HG03064 (cell line): Measurements from ENCODE around the gene TBL2.
"Not testable (repeated sequence)": the region's sequence is repeated elsewhere in the genome, so short reads cannot be mapped to it uniquely, and the experiment has no call there.

Experiments
- ATAC-seq: cut with Tn5 transposase; IDR thresholded peaks from one replicate; pipeline ENCODE4 v1.9.1; 2021; ENCODE audit warnings: low read depth; ENCODE audit not compliant: unreplicated experiment

Gene TBL2

DNA sequence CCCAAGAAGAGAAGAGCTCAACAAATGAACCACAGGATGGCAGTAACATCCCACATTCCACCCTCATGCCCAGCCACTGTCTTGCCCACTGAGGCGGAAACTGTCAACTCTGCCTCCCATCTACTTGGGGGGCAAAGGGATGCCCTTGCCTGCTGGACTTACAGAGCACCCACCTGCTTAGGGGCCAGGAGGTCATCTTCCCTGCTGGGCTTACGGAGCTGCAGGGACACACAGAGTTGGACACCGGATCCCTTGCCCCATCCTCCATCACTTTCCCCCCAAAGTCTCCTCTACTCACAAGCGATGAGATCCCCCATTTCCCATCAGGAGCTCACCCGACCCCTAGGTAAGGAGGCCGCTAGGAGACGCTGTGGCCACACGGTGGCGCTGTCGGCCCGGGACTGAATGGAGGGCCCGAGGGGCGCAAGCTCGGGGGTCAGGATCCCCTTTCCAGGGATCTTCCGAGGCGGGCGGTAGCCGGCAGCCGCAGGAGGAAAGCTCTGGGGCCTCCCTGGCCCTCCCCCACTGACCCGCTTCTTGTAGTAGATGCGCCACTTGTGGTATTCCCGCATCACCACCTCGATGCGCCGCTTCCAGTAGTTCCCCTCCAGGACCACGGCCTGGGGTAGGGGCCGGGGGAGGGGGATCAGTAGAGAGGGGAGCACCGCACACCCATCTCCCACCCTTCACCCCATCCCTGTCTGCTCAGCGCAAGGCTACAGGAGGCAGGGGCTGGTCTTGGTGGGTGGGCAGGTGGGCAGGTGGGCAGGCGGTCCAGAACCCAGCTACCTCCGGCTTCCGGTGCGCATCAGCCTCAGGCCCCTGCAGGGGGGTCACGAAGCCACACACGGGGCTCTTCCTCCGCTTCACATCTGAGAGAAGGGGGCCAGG is 28.7 kb upstream of the TBL2 start:
- no peak for ATAC-seq

DNA sequence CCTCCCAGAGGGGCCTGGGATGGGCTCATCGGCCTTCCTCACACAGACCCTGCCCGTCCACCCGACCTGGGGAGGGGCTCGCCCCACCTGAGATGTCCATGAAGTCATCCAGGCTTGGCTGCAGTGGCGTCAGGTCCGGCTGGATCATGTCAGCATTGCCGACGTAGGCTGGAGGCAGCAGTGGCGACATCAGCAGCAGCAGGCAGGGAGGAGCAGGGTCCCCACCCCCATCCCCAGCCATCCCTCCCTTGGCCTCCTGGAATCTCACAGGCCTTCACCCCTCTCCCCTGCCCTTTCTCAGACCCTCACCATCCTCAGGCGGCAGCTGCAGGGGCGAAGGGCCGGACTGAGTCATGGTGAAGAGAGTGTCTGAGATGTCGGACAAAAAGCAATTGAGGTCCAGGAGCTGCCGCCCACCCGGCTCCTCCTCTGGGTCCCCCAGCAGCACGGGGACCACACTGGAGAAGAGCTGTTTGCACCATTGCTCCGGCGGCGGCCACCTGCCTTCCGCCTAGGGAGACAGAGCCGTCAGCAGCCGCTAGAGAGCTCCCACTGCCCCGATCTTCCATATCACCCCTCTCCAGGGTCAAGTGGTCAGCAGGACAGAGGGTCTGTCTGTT is 27.3 kb upstream of the TBL2 start:
- no peak for ATAC-seq

DNA sequence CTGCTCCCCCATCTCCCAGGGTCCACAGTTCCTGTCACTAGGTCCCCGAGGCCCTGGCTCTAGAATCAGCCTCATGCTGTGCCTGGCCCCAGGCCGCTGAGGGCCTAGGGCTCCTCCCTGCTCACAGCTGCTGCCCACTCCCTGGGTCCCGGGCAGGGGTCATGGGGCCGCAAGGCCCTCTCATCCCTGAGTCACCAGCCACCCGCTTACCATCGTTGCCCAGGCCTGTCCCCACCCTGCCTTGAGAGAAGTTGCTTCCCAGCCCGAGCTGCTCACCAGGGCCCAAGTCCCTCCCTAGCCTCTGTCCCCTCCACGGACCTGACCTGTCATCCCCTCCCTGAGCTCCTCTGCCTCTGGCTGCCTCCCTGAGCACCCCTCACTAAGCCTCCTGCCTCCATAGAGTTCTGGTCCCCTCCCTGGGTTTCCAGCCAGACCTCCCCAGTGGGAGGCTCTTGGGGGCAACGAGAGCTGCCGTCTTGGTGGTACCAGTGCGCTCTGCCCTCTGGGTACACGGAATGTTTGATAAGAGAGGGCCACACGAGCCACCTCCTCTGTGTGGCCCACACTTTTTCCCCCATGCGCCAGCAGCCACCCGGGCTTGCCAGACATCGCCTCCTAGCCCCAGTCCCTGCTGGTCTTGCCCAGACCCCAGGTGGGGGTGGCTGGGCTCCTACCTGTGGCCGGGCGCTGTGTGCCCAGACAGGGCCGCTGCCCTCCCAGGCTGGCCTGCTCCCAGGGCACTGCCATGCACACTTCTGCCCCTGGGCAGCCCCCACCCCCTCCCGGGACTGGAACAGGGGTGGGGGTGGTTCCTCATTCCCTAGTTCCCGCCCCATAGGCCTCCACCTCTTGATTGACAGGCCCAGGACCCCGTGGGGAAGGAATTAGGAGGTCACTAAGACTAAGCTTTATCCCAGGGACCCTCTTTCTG is 24.6 kb upstream of the TBL2 start:
- ATAC-seq = no peak

DNA sequence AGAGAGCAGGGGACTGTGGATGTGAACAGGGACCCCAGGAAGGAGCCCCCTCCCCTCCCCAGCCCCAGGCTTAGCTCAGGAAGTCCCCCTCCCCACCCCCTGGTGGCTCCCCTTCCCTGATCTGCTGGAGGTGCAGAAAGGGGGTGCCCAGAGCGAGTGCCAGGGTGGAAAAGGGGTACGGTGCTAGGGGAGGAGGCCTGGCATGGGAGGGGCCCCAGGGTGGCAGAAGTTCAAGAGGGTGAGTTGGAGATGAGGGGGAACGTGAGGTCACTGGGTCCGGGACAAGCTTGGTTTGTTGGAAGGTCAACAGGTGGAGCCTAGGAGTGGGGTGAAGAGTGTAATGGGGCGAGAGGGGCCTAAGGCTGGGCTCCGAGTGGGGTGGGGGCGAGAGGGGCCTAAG is 21.5 kb upstream of the TBL2 start:
- ATAC-seq = no peak

DNA sequence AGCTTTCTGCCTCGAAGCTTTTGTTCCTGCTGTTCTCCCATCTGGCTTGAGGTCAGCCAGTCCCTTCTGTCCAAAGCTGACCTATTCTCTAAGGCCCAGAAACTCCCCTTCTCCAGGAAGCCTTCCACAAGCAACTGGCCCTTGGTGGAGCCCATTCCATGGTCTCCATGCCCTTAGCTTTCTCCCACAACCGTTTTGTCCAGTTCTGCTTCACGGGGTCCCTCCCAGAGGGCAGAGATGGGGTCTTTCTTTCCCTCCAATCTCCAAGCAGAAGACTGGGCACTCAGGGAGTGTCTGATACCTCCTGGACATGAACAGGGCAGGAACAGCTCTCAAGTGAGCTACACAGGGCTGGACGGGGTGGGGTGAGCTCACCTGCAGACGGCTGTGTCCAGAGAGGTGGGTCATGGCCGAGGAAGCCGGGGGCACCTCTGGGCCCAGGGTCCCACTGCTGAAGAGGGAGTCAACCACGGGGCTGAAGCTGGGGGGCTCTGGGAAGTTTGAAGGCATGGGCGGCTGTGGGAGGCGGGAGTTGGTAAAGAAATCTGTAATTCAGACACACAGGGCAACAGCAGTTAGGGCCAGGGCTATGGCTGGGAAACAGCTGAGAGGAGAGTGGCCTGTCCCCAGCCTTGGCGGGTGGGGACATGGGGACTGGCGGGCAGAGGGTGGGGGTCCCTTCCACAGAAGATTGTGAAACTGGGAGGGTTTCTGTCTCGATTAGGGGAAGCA is 20.9 kb upstream of the TBL2 start:
- no peak for ATAC-seq

DNA sequence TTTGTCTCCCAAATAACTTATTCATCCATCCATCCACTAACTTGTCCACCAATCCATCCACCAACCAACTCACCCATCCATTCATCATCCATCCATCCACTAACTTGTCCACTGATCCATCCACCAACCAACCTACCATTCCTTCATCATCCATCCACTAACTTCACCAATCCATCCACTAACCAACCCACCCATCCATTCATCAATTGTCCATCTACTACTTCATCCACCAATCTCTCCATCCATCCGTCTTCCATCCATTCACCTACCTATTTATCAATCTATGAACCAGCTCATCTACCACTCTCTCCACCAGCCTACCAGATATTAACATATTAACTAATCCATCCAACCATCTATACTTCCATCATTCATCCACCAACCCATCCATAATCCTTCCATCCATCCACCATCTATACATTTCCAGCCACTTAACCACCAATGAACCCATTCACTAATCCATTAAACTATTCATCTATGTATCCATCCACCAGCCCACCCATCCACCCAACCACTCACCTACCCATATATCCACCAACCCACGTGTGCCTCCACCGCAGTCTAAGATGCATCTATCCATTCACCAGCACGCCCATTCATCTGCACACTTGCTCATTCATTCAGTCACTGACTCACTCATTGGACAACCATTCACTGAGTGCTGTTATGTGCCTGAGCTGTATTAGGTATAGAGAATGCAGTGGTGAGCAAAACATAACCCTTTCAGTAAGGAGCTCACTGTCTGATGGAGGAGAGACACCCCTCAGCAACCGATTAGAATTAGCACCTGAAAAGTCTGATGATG is 19.8 kb upstream of the TBL2 start:
- no peak for ATAC-seq

DNA sequence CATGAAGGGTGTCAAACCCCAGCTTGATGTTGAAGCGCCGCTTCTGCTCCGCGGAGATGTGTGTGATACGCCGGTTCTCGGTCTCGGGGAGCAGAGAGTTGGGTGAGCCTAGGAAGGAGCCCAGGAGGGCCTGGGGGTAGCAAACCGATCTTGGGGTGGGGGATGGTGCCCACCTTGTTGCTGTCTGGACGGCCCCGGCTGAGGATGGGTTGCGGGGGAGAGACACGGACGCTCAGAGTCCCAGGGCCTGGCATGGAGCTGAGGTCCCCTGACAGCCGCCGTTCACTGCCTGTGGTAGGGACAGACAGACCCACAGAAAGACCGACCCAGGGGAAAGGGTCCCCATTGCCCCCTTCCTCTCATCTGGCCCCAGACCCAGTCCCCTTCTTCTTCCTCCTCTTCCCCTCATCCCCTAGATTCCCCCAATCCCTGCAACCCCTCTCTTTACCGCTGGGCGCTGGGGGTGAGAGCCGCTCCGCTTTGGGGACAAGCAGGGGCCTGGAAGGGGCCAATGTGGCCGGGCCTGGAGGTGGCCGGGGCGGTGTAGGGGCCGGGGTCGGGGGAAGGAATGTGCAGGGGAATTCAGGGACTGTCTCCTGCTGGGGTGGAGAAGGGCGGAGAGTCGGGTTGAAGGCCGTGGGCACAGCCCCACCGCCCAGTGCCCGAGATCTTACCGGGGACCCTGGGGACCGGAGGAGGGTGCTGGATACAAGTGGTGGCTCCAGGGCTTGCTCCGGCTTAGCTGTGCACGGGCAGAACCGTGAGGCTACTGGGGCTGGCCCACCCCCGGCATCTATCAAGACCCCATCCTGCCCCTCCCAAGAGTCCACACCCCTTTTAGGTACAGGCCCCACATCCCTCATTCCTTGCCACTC is 18.0 kb upstream of the TBL2 start:
- ATAC-seq = no peak

DNA sequence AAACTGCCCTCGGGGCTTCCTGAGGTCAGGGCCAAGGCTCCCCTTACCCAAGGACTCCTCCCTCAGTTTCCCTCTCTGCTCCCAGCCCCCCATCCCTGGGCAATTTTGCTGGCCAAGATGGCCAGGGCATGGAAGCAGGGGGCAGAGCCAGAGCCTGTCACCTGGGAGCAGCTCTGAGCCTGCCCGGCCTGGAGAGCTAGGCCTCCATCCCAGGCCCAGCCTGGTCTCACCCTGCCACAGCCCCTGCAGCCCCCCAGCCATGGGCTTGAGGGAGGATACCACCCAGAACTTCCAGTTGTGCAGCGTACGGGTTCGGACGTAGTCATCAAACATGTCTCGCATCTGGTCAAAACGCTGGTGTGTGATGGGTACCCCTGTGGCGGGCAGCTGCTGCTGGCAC is 17.0 kb upstream of the TBL2 start:
- ATAC-seq = no peak

DNA sequence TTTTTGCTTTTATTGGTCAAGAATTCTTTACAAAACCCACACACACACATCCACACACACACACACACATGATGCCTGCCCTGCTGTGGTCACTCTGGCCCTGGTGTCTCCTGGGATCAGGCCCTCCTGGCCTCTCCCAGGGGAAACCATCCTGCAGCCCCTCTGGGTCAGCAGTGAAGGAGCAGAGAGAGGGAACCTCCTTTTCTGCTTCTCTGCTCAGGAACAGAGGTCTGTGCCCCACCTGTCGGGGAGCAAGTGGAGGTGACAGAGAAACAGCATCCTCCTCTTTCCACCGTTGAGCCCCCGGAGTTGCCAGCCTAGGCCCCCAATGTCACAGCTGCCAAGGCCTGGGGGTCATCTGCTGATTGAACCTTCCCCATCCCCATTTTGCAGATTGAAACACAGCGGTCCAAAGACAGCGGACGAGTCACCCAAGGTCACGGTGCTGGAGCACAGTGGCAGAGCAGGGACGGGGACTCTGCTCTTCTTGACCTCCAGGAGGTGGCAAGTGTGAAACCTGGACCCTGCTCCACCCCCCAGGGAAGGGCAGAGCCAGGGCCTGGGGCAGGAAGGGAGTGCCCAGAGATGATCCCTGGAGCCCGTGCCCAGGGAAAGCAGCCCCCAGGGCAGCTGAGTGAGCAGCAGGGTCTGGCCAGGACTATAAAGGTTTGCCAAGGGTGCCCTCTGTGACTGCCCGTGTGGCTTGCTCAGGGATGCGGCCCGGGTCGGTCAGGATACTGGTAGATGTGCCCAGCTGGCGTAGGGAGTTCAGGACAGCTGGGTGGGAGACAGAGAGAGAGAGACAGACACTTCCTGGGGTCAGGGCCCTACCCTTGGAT is 15.0 kb upstream of the TBL2 start:
- ATAC-seq = no peak

DNA sequence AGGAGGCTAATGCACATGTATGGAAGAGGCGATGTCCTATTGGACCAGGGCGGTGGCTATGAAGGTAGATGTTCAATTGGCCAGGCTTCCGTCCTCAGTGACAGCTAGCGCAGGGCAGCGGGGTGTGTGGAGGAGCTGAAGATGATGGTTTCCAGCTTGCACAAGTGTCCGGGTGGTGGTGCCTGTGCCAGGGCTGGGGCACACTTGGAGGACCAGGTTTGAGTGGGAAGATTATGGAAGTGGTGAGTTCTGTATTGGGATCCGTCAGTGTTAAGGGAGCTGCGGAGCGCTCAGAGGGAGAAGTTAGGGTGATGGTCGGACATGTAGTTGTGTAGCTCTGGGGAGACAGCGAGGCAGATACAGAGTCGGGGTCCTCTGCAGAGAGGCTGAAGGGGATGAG is 8.5 kb upstream of the TBL2 start:
- no peak for ATAC-seq

DNA sequence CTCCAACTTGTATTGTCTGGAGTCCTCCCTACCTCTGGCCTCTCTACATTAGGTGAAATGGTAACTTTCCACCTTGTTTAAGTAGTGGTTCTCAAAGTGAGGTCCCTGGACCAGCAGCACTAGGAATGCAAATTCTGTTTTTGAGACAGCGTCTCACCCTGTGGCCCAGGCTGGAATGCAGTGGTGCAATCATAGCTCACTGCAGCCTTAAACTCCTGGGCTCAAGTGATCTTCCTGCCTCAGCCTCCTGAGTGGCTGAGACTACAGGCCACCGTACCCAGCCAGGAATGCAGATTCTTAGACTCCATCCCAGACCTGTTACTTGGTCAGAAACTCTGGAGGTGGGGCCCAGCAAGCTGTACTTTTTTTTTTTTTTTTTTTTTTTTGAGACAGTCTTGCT is 6.8 kb upstream of the TBL2 start:
- ATAC-seq = no peak

DNA sequence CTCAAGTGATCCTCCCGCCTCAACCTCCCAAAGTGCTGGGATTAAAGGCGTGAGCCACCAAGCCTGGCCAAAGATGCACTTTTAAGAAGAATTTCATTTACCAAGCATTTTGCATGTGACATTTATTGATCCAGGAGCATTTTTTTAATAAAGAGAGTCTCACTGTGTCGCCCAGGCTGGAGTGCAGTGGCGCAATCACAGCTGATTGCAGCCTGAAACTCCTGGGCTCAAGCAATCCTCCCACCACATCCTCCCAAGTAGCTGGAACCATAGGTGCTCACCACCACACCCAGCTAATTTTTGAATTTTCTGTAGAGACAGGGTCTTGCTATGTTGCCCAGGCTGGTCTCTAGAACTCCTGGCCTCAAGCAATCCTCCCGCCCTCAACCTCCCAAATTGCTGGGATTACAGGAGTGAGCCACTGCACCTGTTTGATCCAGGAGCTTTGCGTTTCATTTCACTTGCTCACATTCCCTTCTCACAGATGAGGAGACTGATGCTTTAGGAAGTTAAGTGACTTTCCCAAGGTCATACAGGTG is 4.4 kb upstream of the TBL2 start:
- ATAC-seq = no peak

DNA sequence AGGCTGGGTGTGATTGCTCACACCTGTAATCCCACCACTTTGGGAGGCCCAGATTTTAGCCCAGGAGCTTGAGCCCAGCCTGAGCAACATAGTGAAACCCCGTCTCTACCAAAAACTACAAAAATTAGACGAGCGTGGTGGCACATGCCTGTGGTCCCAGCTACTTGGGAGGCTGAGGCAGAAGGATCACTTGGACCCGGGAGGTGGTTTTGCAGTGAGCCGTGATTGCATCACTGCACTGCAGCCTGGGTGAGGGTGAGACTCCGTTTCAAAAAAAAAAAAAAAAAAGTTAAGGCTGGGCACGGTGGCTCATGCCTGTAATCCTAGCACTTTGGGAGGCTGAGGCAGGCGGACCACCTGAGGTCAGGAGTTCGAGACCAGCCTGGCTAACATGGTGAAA is 2.6 kb upstream of the TBL2 start:
- not testable (repeated sequence) for ATAC-seq

DNA sequence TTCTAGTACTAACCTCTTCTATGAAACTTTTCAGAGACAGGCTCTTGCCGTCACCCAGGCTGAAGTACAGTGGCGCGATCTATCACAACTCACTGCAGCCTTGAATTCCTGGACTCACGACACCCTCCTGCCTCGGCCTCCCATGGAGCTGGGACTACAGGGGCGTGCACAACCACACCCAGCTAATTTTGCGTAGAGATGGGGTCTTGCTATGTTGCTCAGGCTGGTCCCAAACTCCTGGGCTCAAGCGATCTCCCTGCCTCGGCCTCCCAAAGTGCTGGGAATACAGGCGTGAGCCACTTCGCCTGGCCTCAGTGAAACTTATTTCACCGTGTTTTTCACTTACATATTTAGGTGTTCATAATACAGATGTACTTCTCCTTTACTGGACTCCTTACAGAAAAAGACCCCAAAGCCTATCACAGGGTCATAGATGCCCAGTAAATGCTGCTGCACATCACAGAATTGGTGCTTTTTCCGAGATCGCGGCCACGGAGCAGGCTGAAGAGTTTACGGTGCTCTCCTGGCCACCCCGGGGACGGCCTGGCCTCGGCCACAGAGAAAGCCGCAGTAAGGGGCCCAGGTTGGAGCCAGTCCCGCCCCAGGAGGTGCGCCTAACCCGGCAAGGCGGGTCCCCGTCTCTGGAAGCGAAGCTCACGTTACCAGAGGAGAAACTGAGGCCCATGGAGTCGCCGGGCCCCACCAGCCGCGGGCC is 595 bp downstream of the TBL2 start:
- ATAC-seq = peak; percentile 25

DNA sequence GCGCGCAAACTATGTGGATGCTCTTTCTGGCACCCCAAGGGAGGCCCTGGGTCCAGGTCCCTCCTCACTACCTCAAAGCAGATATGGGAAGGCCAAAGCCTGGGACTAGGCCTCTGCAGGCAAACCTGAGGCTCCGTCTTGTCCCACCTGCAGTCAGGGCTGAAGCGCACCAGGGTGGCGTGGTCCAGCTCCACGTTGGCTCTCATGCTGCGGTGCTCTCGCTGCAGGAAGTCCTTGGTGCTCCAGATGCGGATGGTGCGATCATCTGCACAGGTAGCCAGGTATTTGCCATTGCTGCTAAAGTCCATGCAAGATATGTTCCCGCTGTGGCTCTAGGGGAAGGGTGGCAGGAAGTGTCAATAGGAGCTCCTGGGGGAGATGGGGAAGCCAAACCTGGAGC is 4.6 kb downstream of the TBL2 start:
- no peak for ATAC-seq

DNA sequence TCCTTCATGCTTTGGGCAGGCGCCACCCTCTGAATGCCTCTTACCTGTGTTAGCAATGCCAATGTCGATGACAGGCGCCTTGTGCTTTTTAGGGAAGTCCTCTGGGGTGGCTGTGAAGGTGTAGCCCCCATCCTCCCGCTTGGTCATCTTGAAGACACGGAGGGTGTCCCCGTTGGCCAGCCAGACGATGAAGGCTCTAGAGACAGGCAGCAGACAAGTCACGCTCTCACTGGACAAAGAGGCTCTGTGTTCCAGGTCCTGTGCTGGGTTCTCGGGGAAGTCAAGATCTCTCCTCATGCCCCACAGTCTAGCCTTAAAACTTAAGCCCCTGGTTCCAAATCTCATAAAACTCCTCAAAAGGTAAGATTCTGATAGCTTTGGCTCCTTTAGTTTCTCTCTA is 5.1 kb downstream of the TBL2 start:
- no peak for ATAC-seq

DNA sequence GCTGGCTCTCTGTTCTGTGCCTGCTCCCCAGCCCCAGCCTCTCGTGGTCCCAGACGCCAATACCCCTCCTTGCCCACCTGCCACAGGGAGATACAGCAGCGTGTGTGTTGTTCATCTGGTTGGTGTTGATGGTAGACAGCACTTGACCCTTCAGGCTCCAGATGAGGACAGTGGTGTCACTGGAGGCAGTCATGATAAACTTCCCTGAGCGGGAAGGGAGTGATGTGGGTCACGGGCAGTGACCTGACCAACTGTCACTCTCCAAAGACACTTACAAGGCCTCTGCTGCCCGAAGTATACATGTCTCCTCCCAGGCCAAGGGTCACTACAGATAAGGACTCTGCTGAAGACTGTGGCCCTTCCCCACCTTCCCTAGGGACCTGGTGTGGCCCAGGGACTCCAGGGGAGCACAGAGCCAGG is 5.6 kb downstream of the TBL2 start:
- no peak for ATAC-seq
